ENCODE data around the gene PRR33.

Gene PRR33

GRCh38 chr11:1861435-1862411 is 30.0 kb downstream of the PRR33 start:
- DNase-seq: no peak

DNA sequence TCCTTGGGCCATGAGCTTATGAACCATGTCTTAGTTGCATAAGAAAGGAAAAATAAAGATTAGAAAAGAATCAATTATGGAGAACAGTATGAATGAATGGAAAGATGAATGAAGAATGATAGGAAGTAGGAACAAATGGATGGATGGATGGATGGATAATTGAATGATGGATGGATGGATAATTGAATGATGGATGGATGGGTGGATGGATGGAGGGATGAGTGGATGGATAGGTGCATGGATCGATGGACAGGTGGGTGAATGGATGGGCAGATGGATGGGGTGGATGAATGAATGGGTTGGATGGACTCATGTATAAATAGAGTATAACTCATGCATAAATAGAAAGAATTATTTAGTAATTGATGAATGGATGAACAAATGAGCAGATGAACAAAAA is 31.6 kb downstream of the PRR33 start:
- DNase-seq: no peak

- DNase-seq: no peak
Measured at GRCh38 chr11:1859004-1859403, 32.7 kb downstream of the PRR33 start.

DNA sequence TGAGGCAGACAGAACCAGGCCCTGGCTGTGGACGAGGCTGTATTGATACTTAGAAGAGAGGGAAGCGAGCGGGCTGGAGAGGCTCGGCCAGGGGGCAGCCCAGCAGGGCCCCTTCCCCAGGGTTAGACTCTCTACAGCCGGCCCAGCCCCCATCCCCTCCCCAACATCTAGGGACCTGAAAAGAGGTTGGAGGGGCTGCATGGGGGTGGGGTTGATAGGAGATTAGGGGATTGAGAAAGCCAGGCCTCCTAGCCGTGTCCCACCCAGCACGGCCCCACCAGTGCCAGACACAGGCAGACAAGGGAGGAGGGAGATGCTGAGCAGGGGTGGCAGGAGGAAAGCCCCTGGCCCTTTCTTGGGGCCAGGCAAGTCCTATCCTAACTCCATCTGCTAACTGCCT is 33.1 kb downstream of the PRR33 start:
- DNase-seq: no peak

DNA sequence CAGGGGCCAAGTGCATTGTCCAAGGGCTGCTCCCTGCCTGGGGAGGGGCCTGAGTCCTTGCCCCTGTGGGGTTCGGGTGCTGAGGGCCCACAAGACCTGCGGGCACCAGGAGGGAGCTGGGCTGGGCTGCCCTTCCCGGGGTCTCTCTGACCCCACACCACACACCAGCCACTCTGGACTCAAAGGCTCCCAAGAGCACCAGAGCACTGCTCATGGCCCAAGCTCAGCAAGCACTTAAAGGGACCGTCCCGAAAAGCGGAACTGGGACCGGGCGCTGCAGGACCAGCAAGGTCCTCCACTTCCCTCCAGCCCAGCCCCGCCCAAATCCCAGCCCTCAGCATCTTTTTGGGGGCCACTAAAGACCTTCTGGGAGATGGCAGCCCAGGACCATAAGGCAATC is 33.5 kb downstream of the PRR33 start:
- DNase-seq: no peak

- DNase-seq: no peak
Measured at GRCh38 chr11:1857064-1857463, 34.6 kb downstream of the PRR33 start.

- no peak for DNase-seq
Measured at GRCh38 chr11:1856306-1857005, 35.2 kb downstream of the PRR33 start.

DNA sequence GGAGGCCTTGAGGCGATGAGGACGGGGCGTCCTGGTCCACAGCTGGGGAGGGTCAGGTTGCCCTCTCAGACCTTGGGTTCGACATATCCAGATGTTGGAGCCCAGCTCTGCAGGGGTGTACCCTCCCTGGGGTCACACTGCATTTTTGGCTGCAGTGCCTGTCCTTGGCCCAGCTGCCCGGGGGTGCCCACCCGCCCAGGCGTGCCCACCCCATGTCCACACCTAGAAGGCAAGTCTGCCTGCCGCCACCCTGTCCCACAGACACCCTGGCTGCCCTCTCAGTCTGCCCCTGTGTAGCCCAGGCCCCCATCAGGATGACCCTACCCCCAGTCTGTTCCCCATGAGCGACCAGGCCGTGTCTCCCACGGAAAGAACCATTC is 35.8 kb downstream of the PRR33 start:
- DNase-seq: no peak

- no peak for DNase-seq
Measured at GRCh38 chr11:1854949-1855885, 36.5 kb downstream of the PRR33 start.

- DNase-seq: no peak
Measured at GRCh38 chr11:1854132-1854948, 37.4 kb downstream of the PRR33 start.

- peak; percentile 39 for DNase-seq
Measured at GRCh38 chr11:1853376-1854131, 38.1 kb downstream of the PRR33 start.

DNA sequence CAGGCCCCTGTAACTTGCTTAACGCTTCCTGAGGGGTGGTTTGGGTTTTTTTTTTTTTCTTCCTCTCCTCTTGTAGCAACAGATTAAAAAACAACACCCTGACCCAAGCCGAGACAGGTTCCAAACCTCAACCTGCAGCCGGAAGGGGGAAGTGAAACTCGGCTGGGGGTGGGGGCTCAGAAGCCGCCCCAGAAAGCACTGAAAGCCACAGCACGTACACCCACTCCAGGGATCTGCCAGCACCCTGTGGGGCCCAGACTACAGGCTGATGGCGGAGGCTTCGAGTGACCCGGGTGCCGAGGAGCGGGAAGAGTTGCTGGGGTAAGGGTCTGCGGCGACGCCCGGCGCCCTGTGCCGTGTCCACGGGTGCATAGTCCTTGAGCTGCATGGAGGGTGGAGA is 38.8 kb downstream of the PRR33 start, which contains the start of gene LSP1:
TSS of gene LSP1 (plus strand) at position 208 of the 400 bp plus-strand sequence. CDS start at position 269, 61 bp downstream.
- peak; percentile 91 for DNase-seq

DNA sequence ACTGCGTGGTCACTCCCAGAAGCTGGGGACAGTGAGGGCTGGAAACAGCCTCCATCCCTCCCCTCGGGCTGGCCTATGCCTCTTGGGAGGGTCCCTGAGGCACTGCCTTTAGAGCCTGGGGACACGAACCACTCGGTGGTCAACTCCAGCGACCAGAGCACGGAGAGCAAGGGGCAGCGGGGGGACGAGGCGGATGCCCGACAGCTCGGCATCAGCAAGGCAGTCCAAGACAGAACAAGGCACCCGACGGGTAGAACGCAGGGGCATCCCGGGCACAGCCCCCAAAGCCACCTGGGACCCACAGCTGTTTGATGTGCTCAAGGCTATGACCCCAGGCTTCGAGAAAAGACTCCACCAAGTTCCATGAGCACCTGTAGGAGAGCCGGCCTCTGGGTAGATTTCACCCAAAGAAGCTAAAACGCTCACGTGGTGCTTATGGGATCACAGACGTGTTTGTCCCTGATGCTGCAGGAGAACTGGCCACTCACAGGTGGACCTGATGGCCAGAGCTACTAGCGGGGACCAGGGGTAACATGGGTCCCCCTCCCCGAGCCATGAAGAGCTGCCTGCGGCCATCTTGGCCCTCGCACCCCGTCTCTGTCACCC is 39.3 kb downstream of the PRR33 start:
- no peak for DNase-seq

DNA sequence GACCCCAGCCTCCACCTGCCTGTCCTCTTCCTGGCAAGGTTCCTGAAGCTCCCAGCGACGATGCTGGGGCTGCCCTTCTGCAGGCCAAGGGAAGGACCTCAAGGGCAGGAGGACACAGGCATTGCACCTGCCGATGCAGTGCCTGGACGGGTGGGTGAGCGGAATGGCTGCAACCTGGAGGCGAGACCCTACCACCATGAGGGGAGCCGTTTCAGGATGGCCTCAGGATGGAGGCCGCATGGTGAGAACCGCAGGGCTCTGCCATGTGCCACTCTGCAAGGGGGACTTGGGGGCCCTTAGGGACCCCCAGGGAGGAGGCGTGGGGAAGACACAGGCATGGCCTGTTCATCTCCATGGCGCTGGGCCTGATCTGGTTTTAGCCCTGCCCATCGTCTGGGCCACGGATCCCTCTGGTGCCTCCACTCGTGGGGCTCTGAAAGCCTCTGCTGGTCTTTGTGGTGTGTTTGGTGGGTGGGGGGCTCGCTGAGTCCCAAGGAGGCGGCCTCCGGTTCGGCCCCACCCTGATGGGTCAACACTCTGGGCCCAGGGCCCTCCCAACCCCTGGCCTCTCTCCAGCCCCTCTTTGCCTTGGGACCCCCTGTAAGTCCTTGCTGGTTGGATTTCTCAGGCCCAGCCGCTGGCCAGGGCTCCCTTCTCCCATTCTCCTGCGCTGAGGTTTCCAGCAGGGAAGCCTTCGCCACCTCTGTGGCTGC is 40.1 kb downstream of the PRR33 start:
- DNase-seq: no peak

- no peak for DNase-seq
Measured at GRCh38 chr11:1848640-1849430, 42.9 kb downstream of the PRR33 start.

DNA sequence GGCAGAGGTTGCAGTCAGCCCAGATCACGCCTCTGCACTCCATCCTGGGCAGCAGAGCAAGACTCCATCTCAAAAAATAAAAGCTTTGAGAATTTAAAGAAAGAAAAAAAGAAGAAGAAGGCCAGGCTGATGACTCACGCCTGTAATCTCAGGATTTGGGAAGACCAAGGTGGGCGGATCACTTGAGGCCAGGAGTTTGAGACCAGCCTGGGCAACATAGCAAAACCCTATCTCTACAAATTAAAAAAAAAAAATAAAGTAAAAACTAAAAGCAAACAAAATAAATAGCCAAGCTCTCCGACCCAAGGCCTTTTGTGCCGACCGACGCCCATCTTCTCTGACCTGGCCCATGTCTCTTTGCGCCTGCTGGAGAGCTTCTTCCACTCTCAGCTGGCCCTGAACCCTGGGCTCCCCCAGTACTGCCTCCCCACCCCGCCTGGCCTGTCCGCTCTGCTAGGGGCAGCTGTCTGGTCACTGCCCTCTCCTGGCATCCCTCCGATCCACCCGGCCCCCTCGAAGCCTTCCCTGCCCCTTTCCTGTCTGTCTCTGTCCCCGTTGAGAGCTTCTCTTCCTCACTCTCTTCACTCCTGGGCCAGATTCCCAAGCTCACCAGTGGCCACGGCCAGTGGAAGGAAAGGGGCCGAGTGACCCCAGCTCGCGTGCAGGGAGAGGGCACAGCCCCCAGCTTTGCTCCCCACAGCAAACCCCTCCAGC is 43.6 kb downstream of the PRR33 start:
- no peak for DNase-seq

DNA sequence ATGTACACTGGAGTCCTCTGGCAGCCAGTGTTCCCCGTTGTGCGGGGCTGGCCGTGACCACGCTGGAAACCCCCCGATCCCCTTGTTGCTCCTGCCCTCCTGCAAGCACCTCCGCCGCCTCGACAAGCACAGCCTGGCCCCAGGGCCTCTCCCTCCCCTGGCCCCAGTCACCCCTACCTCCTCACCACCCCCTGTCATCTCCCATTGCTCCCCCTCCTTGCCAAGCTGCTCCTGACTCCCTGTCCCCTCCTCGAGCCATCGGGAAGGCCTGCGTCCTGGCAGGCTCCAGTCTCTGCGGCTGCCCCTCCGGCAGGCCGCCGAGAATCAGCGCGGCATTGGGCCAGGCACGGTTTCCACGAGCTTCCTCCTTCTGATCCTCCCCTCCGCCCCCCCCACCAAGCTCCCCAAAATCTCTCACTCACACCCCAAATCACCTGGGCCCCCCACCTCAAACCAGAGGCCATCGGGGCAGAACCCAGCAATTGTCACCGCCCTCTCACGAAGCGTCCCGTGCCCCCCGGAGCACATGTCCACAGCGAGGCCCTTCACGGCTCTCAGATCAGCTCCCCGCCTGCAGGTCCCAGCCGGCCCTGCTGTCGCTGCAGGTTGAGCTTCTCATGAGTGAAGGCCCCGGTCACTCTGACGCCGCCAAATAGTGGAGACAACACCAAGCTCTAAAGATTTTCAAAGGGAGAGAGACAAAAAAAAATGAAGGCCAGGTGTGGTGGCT is 44.5 kb downstream of the PRR33 start:
- no peak for DNase-seq

- DNase-seq: no peak
Measured at GRCh38 chr11:1846453-1846932, 45.2 kb downstream of the PRR33 start.
